IMR-90 (cell line): ENCODE data around the gene SRGAP2C. TPM values are rescaled to one million over a fixed set of nuclear protein-coding genes. Genes with fewer than 3 reads are reported as not detected.
A peak's percentile ranks its signal among the peaks of the same experiment; 100 is the strongest.
"Not testable (repeated sequence)": the region's sequence is repeated elsewhere in the genome, so short reads cannot be mapped to it uniquely, and the experiment has no call there.

Experiments used
- ATAC-seq: fragments of 200-7000 bp; cut with Tn5 transposase; 2 replicates; pipeline ENCODE4 v1.9.1; 2020; ENCODE audit warnings: low read depth, mild to moderate bottlenecking, moderate library complexity
- BruUV-seq: library from RNA; stranded (reverse); fragments of 400-500 nt; replicated peaks from 2 replicates; lab custom pipeline; 2021; lab: Mats Ljungman, UMichigan
- CTCF ChIA-PET: fragments of 300-600 bp; formaldehyde crosslinking; extraction: SDS; loops from one replicate; lab custom pipeline; 2021; ENCODE audit warnings: antibody characterized with exemption; lab: Yijun Ruan, JAX
- POLR2A ChIA-PET: fragments of 300-600 bp; sonication (Branson Sonifier 250); formaldehyde crosslinking; loops from one replicate; lab custom pipeline; 2022; ENCODE audit warnings: antibody characterized with exemption; ENCODE audit not compliant: unreplicated experiment; lab: Charles Lee
- DNase-seq: peaks from one replicate; pipeline ENCODE4 v3.0.0; 2013
- H2AFZ ChIP-seq: replicated peaks from 2 replicates; pipeline ENCODE3; 2013; ENCODE audit warnings: low read length, mild to moderate bottlenecking; ENCODE audit not compliant: poor library complexity
- H2AK5ac ChIP-seq: 2 replicates; pipeline ENCODE4 v1.6.1; 2013; ENCODE audit warnings: low read depth, low read length, inconsistent platforms
- H2AK9ac ChIP-seq: replicated peaks from 2 replicates; pipeline ENCODE3; 2013; ENCODE audit warnings: mild to moderate bottlenecking, low read depth, low read length, moderate library complexity; ENCODE audit not compliant: poor library complexity
- H2BK120ac ChIP-seq: 2 replicates; pipeline ENCODE4 v1.6.1; 2013; ENCODE audit warnings: low read depth, low read length, inconsistent platforms
- H2BK15ac ChIP-seq: 3 replicates; pipeline ENCODE4 v1.6.1; 2013; ENCODE audit warnings: low read depth, low read length, inconsistent platforms
- H2BK20ac ChIP-seq: 2 replicates; pipeline ENCODE4 v1.6.1; 2013; ENCODE audit warnings: low read depth, mild to moderate bottlenecking, inconsistent platforms, low read length, moderate library complexity
- H2BK5ac ChIP-seq: 2 replicates; pipeline ENCODE4 v1.6.1; 2013; ENCODE audit warnings: mild to moderate bottlenecking, low read depth, low read length, inconsistent platforms; ENCODE audit not compliant: poor library complexity, severe bottlenecking
- H3K14ac ChIP-seq: replicated peaks from 2 replicates; pipeline ENCODE4 v1.6.1; 2013; ENCODE audit warnings: low read depth, low read length, inconsistent platforms
- H3K18ac ChIP-seq: 2 replicates; pipeline ENCODE4 v1.6.1; 2013; ENCODE audit warnings: low read depth, low read length, control low read depth
- H3K23ac ChIP-seq: 2 replicates; pipeline ENCODE4 v1.6.1; 2013; ENCODE audit warnings: low read depth, low read length, inconsistent platforms
- H3K27ac ChIP-seq: 2 replicates; pipeline ENCODE4 v1.5.1; 2013; ENCODE audit warnings: mild to moderate bottlenecking, control low read depth, low read length; ENCODE audit not compliant: insufficient read depth
- H3K27me3 ChIP-seq: 2 replicates; pipeline ENCODE4 v1.6.1; 2013; ENCODE audit warnings: low read length; ENCODE audit not compliant: control insufficient read depth, insufficient read depth
- H3K36me3 ChIP-seq: 2 replicates; pipeline ENCODE4 v1.6.1; 2013; ENCODE audit warnings: low read length, mixed read lengths; ENCODE audit not compliant: control insufficient read depth, insufficient read depth
- H3K4ac ChIP-seq: 2 replicates; pipeline ENCODE4 v1.6.1; 2013; ENCODE audit warnings: low read depth, low read length, inconsistent platforms
- H3K4me1 ChIP-seq: 2 replicates; pipeline ENCODE4 v1.6.1; 2013; ENCODE audit warnings: low read length, mixed read lengths; ENCODE audit not compliant: control insufficient read depth, insufficient read depth
- H3K4me2 ChIP-seq: 2 replicates; pipeline ENCODE4 v1.6.1; 2013; ENCODE audit warnings: low read depth, mild to moderate bottlenecking, control low read depth, low read length, moderate library complexity
- H3K4me3 ChIP-seq: 2 replicates; pipeline ENCODE4 v1.5.1; 2013; ENCODE audit warnings: low read depth, mild to moderate bottlenecking, control low read depth, low read length, moderate library complexity; ENCODE audit not compliant: insufficient read depth
- H3K56ac ChIP-seq: 2 replicates; pipeline ENCODE4 v1.6.1; 2013; ENCODE audit warnings: low read length, inconsistent platforms; ENCODE audit not compliant: insufficient read depth; ENCODE audit errors: extremely low read depth
- H3K79me1 ChIP-seq, 2 experiments: 2 replicates each; pipeline ENCODE4 v1.6.1; 2013; ENCODE audit warnings: low read length in 2 of 2, inconsistent platforms in 1 of 2, low read depth in 1 of 2
- H3K9ac ChIP-seq: 2 replicates; pipeline ENCODE4 v1.6.1; 2013; ENCODE audit warnings: low read depth, low read length, control low read depth
- H3K9me1 ChIP-seq: 2 replicates; pipeline ENCODE4 v1.6.1; 2013; ENCODE audit warnings: low read length, inconsistent platforms; ENCODE audit not compliant: insufficient read depth
- H3K9me3 ChIP-seq: 2 replicates; pipeline ENCODE4 v1.6.1; 2013; ENCODE audit warnings: low read length; ENCODE audit not compliant: control insufficient read depth, insufficient read depth
- H4K20me1 ChIP-seq: 2 replicates; pipeline ENCODE4 v1.6.1; 2013; ENCODE audit warnings: low read length, inconsistent platforms; ENCODE audit not compliant: insufficient read depth
- H4K5ac ChIP-seq: 2 replicates; pipeline ENCODE4 v1.6.1; 2013; ENCODE audit warnings: mild to moderate bottlenecking, low read depth, low read length, control low read depth
- H4K8ac ChIP-seq, 2 experiments: 2 replicates each; pipeline ENCODE4 v1.6.1; 2013; ENCODE audit warnings: low read depth in 2 of 2, low read length in 2 of 2, control low read depth in 1 of 2, inconsistent platforms in 1 of 2
- H4K91ac ChIP-seq: 2 replicates; pipeline ENCODE4 v1.6.1; 2013; ENCODE audit warnings: low read depth, low read length, inconsistent platforms; ENCODE audit not compliant: insufficient read depth
- WGBS, 2 experiments: methylation state at CpG; one replicate each; pipeline versions ENCODE4 v1.1.5 to v1.1.7; 2013; ENCODE audit warnings: missing lambda C conversion rate in 2 of 2; ENCODE audit not compliant: insufficient read length in 1 of 2; ENCODE audit errors: extremely low coverage in 2 of 2; 5-methylcytosine and 5-hydroxymethylcytosine counted together
- dilution Hi-C: fragments of 300-500 bp; cut with HindIII; formaldehyde crosslinking; loops from one replicate; pipeline ENCODE4 v1.14.3; 2018; ENCODE audit warnings: low sequenced_read_pairs; ENCODE audit not compliant: unreplicated experiment
- in situ Hi-C: fragments of 300-500 bp; cut with MboI; formaldehyde crosslinking; loops from 3 replicates; pipeline ENCODE4 v1.14.3; 2019; ENCODE audit warnings: low sequenced_read_pairs, inconsistent platforms, mixed read lengths
- intact Hi-C: fragments of 100-400 bp; cut with micrococcal nuclease; formaldehyde crosslinking; loops from 2 replicates; pipeline ENCODE4 v1.10.0; 2022
- polyA plus RNA-seq, 3 experiments: library from polyadenylated mRNA; depleted of rRNA; stranded (reverse); fragments of >200 nt; gene quantifications; 2 replicates each; pipeline ENCODE4 v1.2.3, GENCODE V29; 2012; ENCODE audit warnings: low replicate concordance in 1 of 3
- total RNA-seq: library from RNA; depleted of rRNA; stranded (reverse); fragments of >200 nt; gene quantifications from 2 replicates; pipeline ENCODE4 v1.2.3, GENCODE V29; 2012

The SRGAP2C gene
- total and polyA plus RNA-seq, 2 of the 4 experiments (the other 2 are of a cell fraction) = 5.6 to 12.7 TPM

GRCh38 chr1:121349332-121349967, 164.7 kb downstream of the SRGAP2C start:
- H3K4ac ChIP-seq, H3K36me3 ChIP-seq, H3K9ac ChIP-seq, H3K14ac ChIP-seq, dilution Hi-C loops, H3K79me1 ChIP-seq, H3K9me3 ChIP-seq, H3K27me3 ChIP-seq, intact Hi-C loops, H2AK5ac ChIP-seq, H4K8ac ChIP-seq, H3K56ac ChIP-seq, H3K27ac ChIP-seq, H2BK5ac ChIP-seq, H2AK9ac ChIP-seq, H2AFZ ChIP-seq, H3K4me1 ChIP-seq, H2BK15ac ChIP-seq, H3K18ac ChIP-seq, H2BK20ac ChIP-seq, H4K91ac ChIP-seq, H3K4me3 ChIP-seq, in situ Hi-C loops, POLR2A ChIA-PET, ATAC-seq, H2BK120ac ChIP-seq, H3K23ac ChIP-seq, H4K5ac ChIP-seq, CTCF ChIA-PET, DNase-seq, H4K20me1 ChIP-seq, H3K4me2 ChIP-seq, H3K9me1 ChIP-seq: not testable (repeated sequence)
- no CpG with 5 or more reads among the region's 4 CpGs for WGBS, 2 experiments
- BruUV-seq = TSS peak; percentile 32

- H2BK20ac ChIP-seq, H3K4ac ChIP-seq, H3K4me2 ChIP-seq, H3K23ac ChIP-seq, H2BK15ac ChIP-seq, H2AK9ac ChIP-seq, H3K9ac ChIP-seq, H3K36me3 ChIP-seq, CTCF ChIA-PET, H2AFZ ChIP-seq, in situ Hi-C loops, H2AK5ac ChIP-seq, BruUV-seq, H3K14ac ChIP-seq, H2BK5ac ChIP-seq, H3K79me1 ChIP-seq, H3K9me1 ChIP-seq, H4K20me1 ChIP-seq, H3K9me3 ChIP-seq, DNase-seq, POLR2A ChIA-PET, intact Hi-C loops, H4K8ac ChIP-seq, H3K18ac ChIP-seq, H3K27ac ChIP-seq, H3K56ac ChIP-seq, H4K91ac ChIP-seq, H2BK120ac ChIP-seq, H3K4me3 ChIP-seq, H3K27me3 ChIP-seq, dilution Hi-C loops, H3K4me1 ChIP-seq, H4K5ac ChIP-seq: not testable (repeated sequence)
- no CpG with 5 or more reads among the region's 5 CpGs for WGBS, 2 experiments
- peak; percentile 21; the same call in 1 of the 2 replicates for ATAC-seq
These were observed 171.1 kb downstream of the SRGAP2C start for GRCh38 chr1:121355711-121356420.
